ENCODE measurements around the gene EPHB1.

DNA sequence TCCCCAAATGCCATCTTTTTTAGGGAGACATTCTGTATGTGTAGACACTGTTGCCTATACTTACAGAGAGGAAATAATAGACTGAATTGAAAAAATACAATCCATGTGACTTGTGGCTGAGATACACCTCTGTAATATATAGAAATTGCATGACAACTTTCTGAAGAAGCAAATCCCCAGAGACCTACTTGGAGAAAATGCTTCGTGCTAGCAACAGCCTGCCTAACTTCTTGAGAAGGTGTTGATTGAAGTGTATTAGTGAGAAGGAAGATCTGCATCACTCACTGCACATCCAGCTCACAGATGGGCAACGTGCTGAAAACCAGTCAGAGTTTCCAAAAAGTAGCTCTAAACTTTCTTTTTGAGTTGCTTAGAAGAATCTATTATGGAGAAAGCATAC, 404.1 kb downstream of the EPHB1 start:
- TF ChIP-seq CTCF (IDR thresholded peaks at IDR 0.05; ENCODE audit: extremely low read depth in 1 of 2, insufficient read depth in 1 of 2, low read depth in 1 of 2, low read length in 2 of 2) (no peak), EZH2 (IDR thresholded peaks at IDR 0.05; ENCODE audit: borderline replicate concordance, low read depth, low read length, severe bottlenecking) (no peak), FOS (IDR thresholded peaks at IDR 0.05; ENCODE audit: borderline replicate concordance, insufficient read depth, low read length) (no peak), MAX (IDR thresholded peaks at IDR 0.05; ENCODE audit: insufficient read depth, insufficient read length) (no peak), POLR2A (IDR thresholded peaks at IDR 0.05; ENCODE audit: low read depth, low read length) (no peak), POLR2AphosphoS5 (IDR thresholded peaks at IDR 0.05; ENCODE audit: insufficient read depth, low read depth, low read length) (no peak), JUN (IDR thresholded peaks at IDR 0.05; ENCODE audit: borderline replicate concordance, insufficient read depth, insufficient read length, low read depth) (no peak), MYC (IDR thresholded peaks at IDR 0.05; ENCODE audit: low read depth, low read length) (no peak), GATA2 (IDR thresholded peaks at IDR 0.05; ENCODE audit: insufficient read depth, insufficient read length, low read depth, low read length) (no peak)
